ENCODE results near the gene DOK4.
"Not testable (repeated sequence)": the region's sequence is repeated elsewhere in the genome, so short reads cannot be mapped to it uniquely, and the experiment has no call there.

The DOK4 gene

DNA sequence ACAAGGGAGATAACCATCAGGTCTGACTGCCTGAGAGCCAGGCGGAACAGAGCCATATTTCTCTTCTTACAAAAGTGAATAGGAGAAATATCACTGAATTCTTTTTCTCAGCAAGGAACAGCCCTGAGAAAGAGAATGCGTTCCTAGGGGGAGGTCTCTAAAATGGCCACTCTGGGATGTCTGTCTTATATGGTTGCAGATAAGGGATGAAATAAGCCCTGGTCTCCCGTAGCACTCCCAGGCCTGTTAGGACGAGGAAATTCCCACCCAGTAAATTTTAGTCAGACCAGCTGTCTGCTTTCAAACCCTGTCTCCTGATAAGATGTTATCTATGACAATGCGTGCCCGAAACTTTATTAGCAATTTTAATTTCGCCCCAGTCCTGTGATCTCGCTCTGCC is 46.3 kb downstream of the DOK4 start:
- not testable (repeated sequence) for DNase-seq

DNA sequence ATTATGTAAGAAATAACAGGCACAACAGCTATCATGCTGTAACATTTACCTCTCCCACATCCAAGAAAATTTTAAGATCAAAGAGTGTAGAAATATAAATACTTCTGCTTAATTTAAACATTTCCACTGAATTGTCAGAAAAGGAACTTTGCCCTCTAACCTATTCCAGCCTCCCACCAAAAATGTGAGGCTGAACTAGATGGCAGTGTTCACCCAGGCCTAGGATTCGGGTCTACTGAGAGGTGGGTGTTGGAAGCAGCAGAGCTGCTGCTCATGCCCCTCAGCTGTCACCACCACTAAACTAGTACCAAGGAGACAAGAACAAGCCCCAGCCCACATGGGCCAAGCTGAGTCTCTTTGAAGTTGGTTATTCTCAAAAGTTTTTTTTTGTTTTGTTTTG is 50.5 kb downstream of the DOK4 start:
- no peak for DNase-seq

GRCh38 chr16:57434003-57434402 is 52.3 kb downstream of the DOK4 start:
- DNase-seq: no peak

- DNase-seq: no peak
Measured at GRCh38 chr16:57432989-57433388, 53.3 kb downstream of the DOK4 start.

DNA sequence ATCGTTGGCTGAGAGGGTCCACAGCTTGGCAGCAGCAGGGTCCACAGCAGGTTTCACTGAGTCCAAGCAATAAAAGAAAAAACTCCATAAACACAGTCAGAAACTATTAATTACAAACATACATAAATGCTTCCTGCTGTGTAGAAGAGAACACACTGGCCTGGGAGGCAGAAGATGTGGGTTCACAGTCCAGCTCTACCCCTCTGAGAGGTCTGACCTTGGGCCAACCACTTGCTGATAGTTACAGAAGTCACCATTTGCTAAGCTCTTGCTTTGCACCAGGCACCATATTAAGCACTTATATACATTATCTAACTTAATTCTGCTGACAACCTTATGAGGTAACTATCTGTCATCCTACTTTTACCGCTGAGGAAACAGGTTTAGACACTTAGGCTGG is 53.8 kb downstream of the DOK4 start:
- no peak for DNase-seq

DNA sequence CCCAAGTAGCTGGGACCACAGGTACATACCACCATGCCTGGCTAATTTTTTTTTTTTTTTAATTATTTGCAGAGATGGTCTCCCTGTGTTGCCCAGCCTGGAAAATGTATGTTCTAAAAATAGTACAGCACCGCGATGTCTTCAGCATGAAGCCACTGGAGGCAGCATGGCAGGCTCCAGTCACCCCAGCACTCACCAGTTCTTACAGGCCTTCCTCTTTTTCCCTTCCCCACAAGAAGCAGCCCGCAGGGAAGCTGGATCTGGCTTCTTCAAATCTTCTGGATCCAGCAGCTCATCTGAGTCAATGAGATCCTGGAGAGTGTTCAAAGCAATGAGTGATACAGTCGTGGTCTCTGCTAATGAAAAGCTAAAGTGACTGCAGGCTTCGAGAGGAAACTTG is 55.3 kb downstream of the DOK4 start:
- no peak for DNase-seq

- no peak for DNase-seq
Measured at GRCh38 chr16:57427824-57428223, 58.5 kb downstream of the DOK4 start.

GRCh38 chr16:57427307-57427706 is 59.0 kb downstream of the DOK4 start:
- DNase-seq: no peak

DNA sequence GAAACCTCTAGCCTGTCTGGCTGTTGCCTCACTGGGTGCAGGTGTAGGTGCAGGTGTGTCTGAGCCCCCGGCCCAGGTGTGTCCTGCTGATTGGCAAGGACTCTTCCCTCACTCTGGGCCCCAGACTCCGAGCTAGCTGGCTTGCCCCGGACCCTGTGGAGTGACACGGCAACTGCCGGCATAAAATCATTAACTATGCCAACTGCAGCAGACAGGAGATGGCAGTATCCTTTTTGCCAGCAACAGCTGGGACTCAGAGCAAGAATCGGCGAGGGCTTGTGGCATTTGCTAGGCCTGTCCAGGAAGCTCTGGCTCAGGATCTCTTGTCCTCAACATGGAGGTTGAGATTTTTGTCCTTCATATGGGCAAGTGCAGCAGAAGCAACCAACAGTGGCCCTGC is 59.9 kb downstream of the DOK4 start:
- DNase-seq: no peak

GRCh38 chr16:57424583-57424982 is 61.7 kb downstream of the DOK4 start:
- DNase-seq: no peak

DNA sequence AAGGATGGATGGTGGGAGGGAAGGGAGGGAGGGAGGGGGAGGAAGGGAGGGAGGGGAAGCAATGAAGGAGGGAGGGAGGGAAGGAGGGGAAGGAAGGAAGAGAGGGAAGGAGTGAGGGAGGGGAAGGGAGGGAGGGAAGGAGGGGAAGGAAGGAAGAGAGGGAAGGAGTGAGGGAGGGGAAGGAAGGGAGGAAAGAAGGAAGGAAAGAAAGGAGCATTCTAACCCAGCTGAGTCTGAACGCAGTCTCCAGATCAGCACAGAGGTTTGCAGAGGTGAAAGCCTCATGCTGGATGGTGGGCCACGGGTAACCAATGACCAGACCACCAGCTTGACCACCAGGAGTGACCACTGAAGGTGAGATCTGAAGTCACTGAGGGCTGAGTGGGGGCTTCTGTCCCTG is 63.1 kb downstream of the DOK4 start:
- no peak for DNase-seq

DNA sequence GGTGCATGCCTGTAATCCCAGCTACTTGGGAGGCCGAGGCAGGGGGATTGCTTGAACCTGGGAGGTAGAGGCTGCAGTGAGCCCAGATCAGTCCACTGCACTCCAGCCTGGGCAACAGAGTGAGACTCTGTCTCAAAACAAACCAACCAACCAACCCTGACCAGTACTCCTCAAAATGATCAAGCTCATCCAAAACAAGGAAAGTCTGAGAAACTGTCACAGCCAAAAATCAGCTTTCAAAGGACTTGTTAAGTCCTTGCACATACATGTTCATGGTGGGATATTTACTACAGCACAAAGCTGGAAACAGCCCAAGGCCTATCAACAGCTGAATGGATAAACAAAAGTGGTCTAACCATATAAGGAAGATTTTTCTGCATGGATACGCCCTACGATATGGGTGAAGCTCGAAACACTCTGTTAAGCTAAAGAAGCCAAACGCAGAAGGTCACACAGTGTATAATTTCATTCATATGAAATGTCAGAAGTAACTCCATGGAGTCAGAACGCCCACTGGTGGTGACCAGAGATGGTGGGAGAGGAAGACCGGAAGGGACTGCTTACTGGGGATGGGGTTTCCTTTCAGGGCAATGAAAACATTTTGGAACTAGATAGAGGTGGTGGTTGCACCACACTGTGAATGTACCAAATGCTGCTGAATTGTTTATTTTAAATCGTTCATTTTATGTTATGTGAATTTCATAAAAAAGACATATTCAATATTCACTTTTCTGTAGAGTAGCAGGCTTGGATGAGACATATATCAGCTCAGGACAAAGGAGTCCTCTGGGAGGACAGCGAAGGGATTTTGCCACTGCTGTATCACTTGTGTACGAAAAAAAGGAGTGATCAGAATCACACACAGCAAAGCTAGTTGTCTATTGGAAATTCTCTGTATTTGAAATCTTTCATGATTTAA is 64.0 kb downstream of the DOK4 start:
- peak; percentile 84 for DNase-seq

All from OCI-M1 (cell line).